NOMO-1 treated with DMSO at 0.1 percent for 48 hours (cell line): Measurements from ENCODE around the gene IP6K2.

Experiments
- DNase-seq: peaks from one replicate; lab custom pipeline; 2025; ENCODE audit not compliant: unreplicated experiment; lab: John Stamatoyannopoulos, UW

The IP6K2 gene

DNA sequence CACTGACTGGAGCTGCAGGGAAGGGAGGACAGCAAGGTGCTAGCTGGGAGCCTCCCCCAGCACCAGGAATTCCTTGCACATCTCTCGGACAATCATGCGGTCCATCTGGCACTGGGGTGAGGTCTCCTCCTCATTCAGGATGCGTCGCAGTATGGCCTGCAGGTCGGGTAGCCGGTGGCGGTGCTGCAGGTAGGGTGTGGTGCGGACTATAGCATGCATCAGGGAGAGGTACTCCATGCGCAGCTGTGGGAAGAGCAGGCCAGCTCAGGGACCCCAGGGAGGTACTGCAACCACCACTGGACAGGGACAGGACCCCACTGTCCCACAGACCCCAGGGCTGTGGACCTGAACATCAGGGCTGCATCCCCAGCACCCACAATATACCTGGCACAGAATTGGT is 42.5 kb downstream of the IP6K2 start:
- DNase-seq: no peak

DNA sequence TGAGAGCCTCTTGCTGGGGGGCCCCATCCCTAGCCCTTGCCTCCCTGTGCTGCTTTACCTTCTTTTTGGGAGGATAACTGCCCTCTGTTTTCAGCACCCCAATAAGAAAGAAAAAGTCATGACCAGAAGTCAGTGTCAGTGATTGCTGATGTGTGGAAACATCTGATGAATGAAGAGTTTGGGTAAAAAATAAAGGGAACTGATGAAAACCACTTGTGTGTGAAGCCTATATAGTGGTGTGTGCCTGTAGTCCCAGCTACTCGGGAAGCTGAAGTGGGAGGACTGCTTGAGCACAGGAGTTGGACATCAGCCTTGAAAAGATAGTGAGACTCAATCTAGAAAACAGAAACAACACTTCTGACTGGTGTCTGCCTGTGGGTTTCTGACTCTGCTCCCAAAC is 44.5 kb downstream of the IP6K2 start:
- DNase-seq: no peak

DNA sequence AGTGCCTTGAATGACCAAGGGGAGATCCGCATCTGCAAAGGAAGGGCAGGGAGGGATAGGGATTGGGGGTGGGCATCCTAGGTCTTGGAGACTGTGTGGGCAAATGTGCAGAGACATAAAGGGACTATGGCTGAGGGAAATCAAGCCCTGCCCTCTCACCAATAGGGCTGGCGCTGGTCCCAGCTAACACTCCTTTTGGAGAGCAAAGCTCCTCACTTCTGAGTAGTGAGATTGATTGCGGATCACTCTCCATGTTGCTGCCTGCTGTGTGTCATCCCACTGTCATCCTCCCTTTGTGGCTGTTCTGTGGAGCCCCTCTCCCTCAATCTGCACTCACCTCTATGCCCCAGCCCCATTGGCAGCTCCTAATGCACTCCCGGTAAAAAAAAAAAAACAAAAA is 52.1 kb downstream of the IP6K2 start:
- no peak for DNase-seq

DNA sequence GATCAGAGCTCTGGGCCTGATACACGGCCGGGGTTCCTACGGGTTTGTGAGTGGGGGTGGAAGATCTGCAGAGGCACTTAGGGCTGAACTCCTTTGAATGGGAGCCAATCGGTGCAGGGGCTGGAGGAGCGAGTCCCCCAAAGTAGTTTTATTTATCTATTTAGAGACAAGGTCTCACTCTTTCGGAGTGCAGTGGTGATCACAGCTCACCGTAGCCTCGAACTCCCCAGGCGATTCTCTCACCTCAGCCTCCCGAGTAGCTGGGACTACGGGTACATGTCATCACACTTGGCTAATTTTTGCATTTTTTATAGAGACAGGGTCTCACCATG is 52.7 kb downstream of the IP6K2 start:
- no peak for DNase-seq

DNA sequence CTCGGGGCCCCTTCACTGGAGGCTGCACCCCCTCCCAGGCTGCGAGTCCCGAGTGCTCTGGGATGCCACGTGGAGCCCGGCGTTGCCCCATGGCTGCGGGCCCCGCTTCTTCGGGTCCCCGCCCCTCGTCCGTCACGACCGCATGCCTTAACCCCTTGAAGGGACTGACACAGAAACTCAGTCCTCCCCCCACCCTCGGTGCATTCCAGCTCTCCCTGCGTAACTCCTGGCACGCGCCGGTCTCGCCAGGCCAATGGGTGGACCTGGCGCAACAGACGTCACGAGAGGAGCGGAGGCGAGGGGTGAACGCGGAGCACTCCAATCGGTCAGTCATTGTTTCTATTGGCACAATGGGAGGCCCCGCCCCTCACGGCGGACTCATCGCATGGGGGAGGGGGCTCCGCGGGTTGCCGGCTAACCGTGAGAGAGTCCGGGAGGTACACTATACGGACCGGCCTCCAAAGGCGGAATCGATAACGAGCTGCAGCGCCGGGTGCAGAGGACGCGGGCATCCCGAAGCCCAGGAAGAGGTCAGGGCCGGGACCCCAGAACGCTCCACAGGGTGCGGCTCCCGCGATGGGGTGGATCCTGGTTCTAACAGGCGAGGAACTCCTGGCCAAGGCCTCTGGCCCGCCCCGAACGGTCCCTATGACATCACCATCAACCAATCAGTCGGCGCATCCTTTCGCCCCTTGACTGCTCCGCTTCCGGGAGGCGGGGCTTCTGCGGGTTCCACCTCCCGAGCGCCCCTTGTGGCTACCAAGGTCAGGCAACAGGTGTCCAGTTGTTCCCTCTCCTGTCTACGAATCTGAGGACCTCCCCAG is 53.3 kb downstream of the IP6K2 start:
- peak; percentile 92 for DNase-seq

DNA sequence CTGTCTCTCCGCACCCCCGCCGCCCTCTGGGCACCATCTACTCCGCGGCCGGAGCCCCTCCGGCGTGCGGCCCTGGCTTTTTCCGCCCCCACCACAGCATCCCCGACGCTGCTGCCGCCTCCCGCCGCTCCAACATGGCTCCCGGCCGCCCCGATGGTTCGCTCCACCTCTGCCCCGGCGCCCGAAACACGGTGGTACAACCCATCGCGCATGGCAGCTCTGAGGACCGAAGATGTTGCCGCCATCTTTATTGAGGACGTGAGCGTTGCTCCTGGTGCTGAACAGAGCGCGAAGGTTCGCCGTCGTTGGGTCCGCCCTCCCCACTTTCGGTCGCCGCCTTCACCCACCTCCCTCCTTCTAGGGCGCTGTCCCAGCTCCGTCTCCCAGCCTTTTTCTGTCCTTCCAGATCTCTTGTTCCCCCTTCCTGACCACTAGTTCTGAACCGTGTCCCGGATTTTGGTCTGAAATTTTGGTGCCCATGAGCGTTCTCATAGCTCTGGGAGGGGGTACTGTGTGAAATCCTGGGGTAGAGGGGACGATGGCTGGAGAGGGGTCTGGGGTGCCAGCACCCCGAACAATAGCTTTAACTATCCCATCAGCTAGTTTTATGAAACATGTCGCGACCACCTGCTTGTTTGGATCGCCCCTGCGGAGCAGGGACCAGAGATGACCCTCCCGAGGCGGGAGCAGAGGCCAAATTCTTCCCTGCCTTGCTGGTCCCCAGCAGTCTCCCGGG is 54.1 kb downstream of the IP6K2 start, which contains the start of gene CELSR3:
Gene CELSR3, minus strand, starts transcription at position 134 of the 736 bp plus-strand sequence. CDS start 252 bp downstream, outside the sequence.
- peak; percentile 14 for DNase-seq

DNA sequence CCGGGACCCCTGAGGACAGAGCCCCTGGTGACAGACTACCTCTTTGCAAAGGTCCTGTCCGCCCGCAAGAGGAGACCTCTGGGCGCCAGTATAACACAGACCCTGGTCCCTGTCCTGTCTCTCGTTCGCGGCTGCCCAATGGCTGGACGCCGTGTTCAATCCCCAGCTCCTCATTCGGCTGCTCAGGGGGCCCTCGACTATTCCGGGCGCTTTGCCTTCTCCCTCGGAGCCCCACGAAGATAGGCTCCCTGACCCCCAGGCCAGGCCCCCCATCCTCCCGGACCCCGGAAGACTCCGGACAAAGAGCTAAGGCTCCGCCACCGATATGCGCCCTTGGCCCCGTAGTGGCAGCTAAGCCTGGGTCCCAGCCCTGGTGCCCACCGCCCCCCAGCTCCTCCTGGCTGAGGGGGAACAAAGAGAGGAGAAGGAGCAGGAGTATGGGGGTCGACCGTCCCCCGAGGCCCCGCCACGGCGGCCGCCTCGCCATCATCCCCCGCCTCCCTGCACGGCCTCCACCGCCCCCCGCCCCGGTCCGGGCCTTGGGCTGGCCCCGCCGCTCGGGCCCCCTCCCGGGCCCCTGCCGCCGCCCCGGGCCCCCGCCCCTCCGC is 54.8 kb downstream of the IP6K2 start:
- no peak for DNase-seq

DNA sequence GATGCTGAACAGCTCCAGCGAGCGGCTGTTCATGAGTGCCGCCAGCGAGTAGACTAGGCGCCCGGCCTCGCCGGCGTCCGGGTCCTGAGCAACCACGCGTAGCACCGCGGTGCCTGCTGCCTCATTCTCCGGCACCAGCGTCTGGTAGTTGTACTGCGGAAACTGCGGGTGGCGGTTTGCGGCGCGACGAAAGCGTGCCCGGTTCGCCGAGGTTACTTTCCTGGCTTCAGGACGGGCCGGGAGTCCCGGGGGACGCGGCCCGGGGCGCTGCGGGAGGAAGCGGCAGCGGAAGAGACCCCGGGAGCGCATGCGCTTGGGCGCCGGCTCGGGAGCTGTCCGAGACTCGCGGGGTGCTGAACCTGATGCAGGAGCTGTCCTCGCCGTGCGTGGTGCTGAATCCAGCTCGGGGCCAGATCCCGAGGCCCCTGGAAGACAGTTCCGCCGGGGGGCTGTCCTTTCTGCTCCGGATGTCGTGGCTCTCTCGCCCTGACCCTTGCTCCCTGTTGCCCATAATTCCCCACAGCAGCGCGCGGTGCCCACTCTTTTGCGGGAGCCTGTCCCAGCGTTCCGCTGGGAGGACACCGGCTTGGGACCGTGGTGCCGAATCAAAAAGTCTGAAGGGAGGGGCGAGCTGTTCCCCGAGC is 55.4 kb downstream of the IP6K2 start:
- DNase-seq: peak; percentile 31

DNA sequence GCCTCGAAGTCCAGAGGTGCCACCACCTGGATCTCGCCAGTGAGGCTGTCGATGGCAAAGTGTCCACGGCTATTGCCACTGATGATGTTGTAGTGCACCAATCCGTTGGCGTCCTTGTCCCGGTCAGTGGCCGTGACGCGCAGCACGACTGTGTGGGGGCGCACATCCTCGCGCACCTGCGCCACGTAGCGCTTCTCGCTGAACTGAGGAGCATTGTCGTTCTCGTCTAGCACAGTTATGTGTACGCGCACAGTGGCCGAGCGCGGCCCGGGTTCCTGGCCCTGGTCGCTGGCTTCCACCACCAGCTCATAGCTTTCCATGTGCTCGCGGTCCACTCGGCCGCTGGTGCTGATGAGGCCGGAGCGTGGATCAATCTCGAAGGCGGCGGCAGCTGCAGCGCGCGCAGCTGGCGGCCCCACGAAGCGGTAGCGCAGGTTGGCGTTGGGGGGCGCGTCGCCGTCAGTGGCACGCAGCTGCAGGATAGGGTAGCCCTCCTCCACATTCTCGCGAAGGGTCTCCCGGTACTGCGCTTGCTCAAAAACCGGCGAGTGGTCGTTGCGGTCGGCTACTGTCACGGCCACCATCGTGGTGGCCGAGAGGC is 56.1 kb downstream of the IP6K2 start:
- DNase-seq: no peak

DNA sequence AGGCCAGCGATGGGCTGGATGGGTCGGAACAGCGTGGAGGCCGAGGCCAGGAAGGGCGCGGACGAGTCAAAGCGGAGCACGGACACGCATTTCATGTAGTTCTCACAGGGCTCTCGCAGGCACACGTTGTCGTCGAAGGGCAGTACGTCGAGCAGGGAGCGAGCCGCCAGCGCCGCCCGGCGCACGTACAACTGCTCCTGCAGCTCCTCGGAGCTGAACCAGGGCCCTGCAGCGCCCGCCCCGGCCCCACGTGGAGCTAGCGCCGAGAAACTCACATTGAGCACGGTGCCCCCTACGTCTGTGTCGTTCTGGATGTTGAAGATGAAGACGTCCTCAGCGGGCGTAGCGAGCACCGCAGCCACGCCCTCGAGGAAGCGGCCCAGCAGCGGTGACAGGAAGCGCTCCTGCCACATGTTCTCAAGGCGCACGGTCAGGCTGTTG is 60.2 kb downstream of the IP6K2 start:
- DNase-seq: peak; percentile 46

DNA sequence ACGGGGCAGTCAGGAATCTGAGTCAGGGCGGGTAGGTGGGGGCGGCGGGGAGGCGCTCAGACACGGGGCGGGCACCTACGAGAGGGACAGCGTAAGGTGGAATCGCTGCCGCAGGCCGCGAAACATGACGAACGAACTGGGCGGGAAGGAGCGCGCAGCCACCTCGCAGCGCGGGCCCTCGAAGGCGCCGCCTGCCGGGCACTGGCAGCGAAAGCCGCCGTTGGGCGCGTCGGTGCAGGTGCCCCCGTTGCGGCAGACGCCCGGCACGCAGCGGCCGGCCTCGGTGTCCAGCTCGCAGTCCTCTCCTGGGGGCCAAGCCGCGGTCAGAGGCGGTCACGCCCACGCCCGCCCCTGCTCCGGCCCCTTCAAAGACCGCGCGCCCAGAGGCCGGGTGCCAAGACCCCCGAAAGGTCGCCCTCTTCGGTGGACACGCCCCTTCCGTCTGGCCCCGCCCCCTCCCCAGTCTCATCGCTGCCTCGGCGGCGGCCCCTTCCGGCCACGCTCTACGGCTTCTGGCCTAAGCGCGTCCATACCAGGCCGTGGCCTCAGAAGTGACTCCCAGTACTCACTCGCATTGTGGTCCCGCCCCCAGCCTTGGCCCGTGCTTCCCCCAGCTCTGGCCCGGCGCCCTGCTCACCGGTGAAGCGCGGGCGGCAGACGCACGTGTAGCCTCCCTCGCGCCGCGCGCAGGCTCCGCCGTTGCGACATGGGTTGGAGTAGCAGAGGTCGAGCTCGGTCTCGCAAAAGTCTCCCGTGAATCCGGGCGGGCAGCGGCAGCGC is 60.8 kb downstream of the IP6K2 start:
- DNase-seq: peak; percentile 80

DNA sequence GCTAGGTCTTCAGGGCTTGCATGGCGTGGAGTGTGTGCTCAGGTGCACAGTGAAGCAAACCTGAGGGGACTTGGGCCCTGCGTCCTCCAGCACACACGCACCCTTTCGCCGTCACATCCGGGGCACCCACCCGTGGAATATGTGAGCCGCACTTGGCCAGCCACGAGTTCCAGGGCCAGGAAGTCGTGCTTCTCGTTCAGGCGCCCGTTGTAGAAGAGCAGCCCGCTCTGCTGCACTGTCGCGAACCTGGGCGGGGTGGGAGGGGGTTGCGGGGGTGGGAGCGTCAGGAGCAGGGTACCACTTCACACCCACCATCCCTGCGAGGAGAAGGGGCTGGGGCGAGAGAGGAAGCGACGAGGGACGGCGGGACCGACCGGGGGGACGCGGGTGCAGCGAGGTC is 61.4 kb downstream of the IP6K2 start:
- DNase-seq: peak; percentile 1

DNA sequence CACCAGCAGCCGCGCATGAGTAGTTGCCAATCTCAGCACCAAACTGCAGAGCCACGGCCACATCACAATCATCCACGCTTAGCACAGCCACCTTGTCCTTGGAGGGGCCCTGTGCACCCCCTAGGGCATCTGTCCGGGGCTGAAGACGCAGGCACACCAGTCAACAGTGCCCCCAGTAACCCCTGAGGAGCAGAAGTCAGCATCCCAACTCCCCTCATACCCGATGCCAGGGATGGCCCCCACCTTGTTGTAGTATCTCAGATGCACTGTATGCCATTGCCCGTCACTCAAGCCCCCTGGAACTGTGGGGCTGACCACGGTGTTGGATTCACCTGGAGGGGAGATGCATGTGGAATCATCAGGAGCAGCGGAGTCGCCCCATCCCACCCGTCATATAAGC is 62.0 kb downstream of the IP6K2 start:
- DNase-seq: no peak

DNA sequence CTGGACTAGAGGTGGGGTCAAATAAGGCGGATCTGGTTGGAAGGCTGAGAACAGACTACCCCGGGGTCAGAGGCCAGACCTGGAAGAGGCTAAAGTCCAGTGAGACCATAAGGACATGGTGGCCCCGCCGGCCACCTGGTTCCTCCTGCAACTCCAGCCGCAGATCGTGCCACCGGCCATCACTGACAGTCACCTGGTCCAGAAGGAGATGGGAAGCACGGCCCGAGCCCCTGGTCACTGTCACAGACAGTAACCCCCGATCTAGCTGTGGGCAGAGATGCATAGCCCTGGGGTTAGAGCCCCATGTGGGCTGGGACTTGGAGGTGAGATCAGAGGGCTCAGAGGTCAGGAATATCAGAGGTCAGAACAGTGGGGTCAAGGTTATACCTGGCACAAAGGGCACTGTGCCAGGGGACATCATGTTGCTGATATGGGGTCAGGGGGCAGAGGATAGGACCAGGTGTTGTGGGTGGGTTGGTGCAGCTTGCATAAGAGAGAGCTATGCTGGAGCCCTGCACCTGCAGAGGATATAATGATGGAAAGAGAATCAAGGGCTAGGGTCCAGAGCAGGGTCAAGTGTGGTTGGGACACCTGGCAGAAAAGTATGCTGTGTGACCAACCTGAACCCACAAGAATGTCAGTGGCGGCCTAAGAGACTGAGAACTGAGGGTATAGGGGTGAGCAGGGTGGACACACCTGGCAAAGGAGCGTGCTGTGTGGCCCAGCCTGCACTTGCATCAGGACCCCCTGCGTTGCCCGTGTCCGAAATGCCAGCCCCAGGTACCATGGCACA is 63.9 kb downstream of the IP6K2 start:
- no peak for DNase-seq

DNA sequence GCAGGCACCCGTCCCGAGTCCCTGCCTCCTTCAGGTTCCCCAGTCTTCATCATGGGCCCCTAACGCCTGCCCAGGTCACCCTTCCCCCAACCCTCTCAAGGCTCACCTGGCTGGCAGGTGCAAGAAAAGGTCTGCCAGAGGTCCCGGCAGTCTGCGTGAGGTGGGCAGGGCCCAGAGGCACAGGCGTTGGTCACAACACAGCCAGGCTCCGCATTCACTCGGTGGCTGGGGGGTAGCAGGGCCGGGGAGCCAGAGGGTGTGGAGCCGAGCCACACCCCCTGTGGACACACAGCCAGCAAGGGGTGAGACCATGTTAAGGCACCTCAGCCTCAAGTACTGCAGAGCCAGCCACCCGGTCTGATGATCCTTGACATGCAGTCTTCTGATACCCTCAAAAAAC is 65.2 kb downstream of the IP6K2 start:
- no peak for DNase-seq

DNA sequence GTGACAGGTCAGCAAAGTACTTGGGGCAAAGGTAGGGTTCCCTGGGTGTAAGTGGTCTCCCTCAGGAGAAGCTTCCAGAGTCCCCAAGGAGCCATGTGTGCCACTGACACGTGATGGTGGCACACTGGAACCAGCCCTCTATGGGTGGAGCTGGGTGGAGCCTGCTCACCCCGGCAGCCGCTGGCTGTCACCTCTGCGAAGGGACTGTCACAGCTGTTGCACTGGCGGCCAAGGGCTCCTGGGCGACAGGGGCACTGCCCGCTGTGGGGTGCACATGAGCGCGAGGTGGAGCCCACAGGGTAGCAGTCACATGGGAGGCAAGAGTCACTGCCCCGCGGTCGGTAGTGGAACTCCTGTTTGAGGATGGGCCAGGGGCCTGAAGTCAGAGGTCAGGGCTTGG is 66.3 kb downstream of the IP6K2 start:
- DNase-seq: no peak

DNA sequence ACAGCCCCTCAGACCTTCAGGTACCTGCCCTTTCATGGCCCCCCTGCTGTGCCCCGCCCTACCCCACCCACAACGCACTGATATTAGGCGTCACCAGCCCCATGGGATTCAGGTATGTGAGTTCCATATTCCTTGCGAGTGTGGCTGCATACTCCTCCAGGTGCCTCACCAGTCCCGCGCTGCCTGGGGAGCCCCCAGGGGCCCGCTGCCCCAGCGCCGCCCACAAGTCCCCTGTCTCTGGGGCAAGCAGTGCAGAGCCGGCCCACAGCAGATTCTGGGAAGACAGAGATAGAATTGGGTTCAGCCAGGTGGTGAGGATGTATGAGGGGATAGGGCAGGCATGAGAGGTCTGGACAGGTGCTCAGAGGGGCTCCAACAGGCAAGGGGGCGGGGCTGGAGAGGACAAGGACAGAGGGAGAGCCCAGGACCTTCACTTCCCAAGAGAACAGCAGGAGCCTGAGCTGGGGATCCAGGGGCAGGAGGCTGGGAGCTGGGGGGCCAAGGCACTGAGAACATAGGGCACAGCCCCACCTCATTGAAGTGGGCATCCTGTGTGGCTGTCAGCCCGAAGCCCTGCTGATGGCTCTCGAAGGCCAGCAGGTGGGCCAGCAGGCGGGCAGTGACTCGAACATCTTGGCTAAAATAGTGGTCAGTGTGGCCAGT is 68.7 kb downstream of the IP6K2 start:
- no peak for DNase-seq

DNA sequence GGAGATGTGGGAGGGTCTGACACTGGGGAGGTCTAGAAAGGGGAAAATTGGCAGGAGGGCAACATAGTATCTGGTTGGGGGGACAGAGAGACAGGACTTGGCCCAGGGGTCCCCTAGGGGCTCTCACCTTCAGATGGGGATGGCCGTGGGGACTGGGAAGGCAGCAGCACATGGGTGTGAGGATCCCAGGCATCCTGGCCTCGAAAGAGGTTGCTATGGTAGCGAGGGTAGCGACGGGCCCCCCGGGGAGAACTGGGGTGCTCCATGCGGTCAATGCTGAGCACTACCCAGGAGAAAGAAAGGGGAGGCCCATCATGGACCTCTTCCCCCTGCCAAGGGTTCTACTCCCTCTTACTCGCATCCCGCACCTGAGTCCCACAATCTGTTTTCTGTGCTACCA is 69.3 kb downstream of the IP6K2 start:
- DNase-seq: no peak
